Endothelial cell of umbilical vein (primary cell): ENCODE measurements around the gene LIPM. TPM values are rescaled to one million over a fixed set of nuclear protein-coding genes. Genes with fewer than 3 reads are reported as not detected.

ENCODE experiments used
- BruUV-seq: library from RNA; stranded (reverse); fragments of 400-500 nt; replicated peaks from 2 replicates; lab custom pipeline; 2021; lab: Mats Ljungman, UMichigan
- CTCF ChIA-PET: fragments of 300-600, 350-600 bp; sonication (Branson Sonifier 250); formaldehyde crosslinking; loops from one replicate; lab custom pipeline; 2021; ENCODE audit warnings: antibody characterized with exemption, inconsistent platforms; lab: Charles Lee
- POLR2A ChIA-PET: fragments of 300-600, 350-600 bp; sonication (Branson Sonifier 250); formaldehyde crosslinking; loops from one replicate; lab custom pipeline; 2021; ENCODE audit warnings: antibody characterized with exemption, inconsistent platforms; lab: Charles Lee
- DNase-seq: peaks from one replicate; pipeline ENCODE4 v3.0.0-alpha.2; 2011; ENCODE audit warnings: low read depth, low spot score
- FAIRE-seq: peaks from 2 replicates; lab custom pipeline; 2011; peaks lifted over from hg19 to GRCh38; lab: Jason Lieb, UNC
- H2AFZ ChIP-seq: 2 replicates; pipeline ENCODE4 v1.6.0; 2012; ENCODE audit warnings: low read depth, low read length, control low read depth, inconsistent platforms
- H3K27ac ChIP-seq: 2 replicates; pipeline ENCODE4 v1.5.1; 2011; ENCODE audit warnings: low read depth, mild to moderate bottlenecking, control low read depth, low read length, moderate library complexity; ENCODE audit not compliant: insufficient read depth
- H3K27me3 ChIP-seq, 2 experiments: 2 replicates each; pipeline versions ENCODE4 v1.6.0 to v1.6.1; 2011; ENCODE audit warnings: low read length in 2 of 2, mixed read lengths in 1 of 2; ENCODE audit not compliant: control insufficient read depth in 2 of 2, insufficient read depth in 2 of 2
- H3K36me3 ChIP-seq, 2 experiments: 2 replicates in 1 of 2; 3 replicates in 1 of 2; pipeline ENCODE4 v1.5.1; 2011; ENCODE audit warnings: low read length in 2 of 2, mild to moderate bottlenecking in 1 of 2, moderate library complexity in 1 of 2; ENCODE audit not compliant: control insufficient read depth in 2 of 2, insufficient read depth in 2 of 2; ENCODE audit errors: extremely low read depth in 1 of 2
- H3K4me1 ChIP-seq: 3 replicates; pipeline ENCODE4 v1.5.1; 2011; ENCODE audit warnings: mild to moderate bottlenecking, low read length; ENCODE audit not compliant: control insufficient read depth, insufficient read depth; ENCODE audit errors: extremely low read depth
- H3K4me2 ChIP-seq: 2 replicates; pipeline ENCODE4 v1.6.1; 2011; ENCODE audit warnings: low read length, control low read depth, mixed read lengths; ENCODE audit not compliant: insufficient read depth
- H3K4me3 ChIP-seq, 3 experiments: fragments of 200-600 bp in 1 of 3; sonication (generic), shearing (Covaris generic) in 1 of 3; replicated peaks in 1 of 3; 2 replicates each; pipeline ENCODE4 v1.5.1; 2011 to 2016; ENCODE audit warnings: control low read depth in 3 of 3, low read length in 3 of 3, mild to moderate bottlenecking in 2 of 3, inconsistent platforms in 1 of 3, low read depth in 1 of 3, moderate library complexity in 1 of 3; ENCODE audit not compliant: insufficient read depth in 1 of 3
- H3K79me2 ChIP-seq: 2 replicates; pipeline ENCODE4 v1.6.0; 2012; ENCODE audit warnings: low read length, inconsistent platforms; ENCODE audit not compliant: control insufficient read depth, insufficient read depth
- H3K9ac ChIP-seq: replicated peaks from 2 replicates; pipeline ENCODE3; 2011; ENCODE audit warnings: low read length, control low read depth; ENCODE audit not compliant: insufficient read depth; ENCODE audit errors: extremely low read depth
- H3K9me1 ChIP-seq: replicated peaks from 3 replicates; pipeline ENCODE4 v1.6.0; 2011; ENCODE audit warnings: mild to moderate bottlenecking, low read length; ENCODE audit not compliant: control insufficient read depth, insufficient read depth; ENCODE audit errors: extremely low read depth
- H3K9me3 ChIP-seq: replicated peaks from 2 replicates; pipeline ENCODE4 v1.5.1; 2012; ENCODE audit warnings: low read length, inconsistent platforms; ENCODE audit not compliant: control insufficient read depth, insufficient read depth
- H4K20me1 ChIP-seq: replicated peaks from 2 replicates; pipeline ENCODE3; 2011; ENCODE audit warnings: mild to moderate bottlenecking, low read length; ENCODE audit not compliant: control insufficient read depth, insufficient read depth; ENCODE audit errors: extremely low read depth
- CTCF ChIP-seq, 2 donors: IDR thresholded peaks; 1 replicate in 1 of 2; 2 replicates in 1 of 2; pipeline ENCODE4 v1.5.1; 2011; ENCODE audit warnings: low read length in 2 of 2, mild to moderate bottlenecking in 2 of 2, moderate library complexity in 2 of 2, control low read depth in 1 of 2, inconsistent platforms in 1 of 2, low read depth in 1 of 2; ENCODE audit not compliant: insufficient read depth in 1 of 2; ENCODE audit errors: extremely low read depth in 1 of 2
- EZH2 ChIP-seq: IDR thresholded peaks from 2 replicates; pipeline ENCODE4 v1.6.1; 2012; ENCODE audit warnings: borderline replicate concordance, low read depth, mild to moderate bottlenecking, moderate library complexity, low read length, inconsistent platforms; ENCODE audit not compliant: severe bottlenecking
- FOS ChIP-seq: IDR thresholded peaks from 2 replicates; pipeline ENCODE4 v1.6.1; 2011; ENCODE audit warnings: mild to moderate bottlenecking, low read length, moderate library complexity, borderline replicate concordance; ENCODE audit not compliant: insufficient read depth
- GATA2 ChIP-seq: IDR thresholded peaks from 2 replicates; pipeline ENCODE4 v1.7.0; 2011; ENCODE audit warnings: low read depth, mild to moderate bottlenecking, moderate library complexity, mixed read lengths, low read length; ENCODE audit not compliant: insufficient read length, insufficient read depth
- JUN ChIP-seq: IDR thresholded peaks from 2 replicates; pipeline ENCODE4 v1.6.1; 2011; ENCODE audit warnings: borderline replicate concordance, low read depth; ENCODE audit not compliant: insufficient read length, insufficient read depth
- MAX ChIP-seq: IDR thresholded peaks from 2 replicates; pipeline ENCODE4 v1.6.1; 2011; ENCODE audit not compliant: insufficient read depth, insufficient read length
- MYC ChIP-seq: IDR thresholded peaks from one replicate; pipeline ENCODE4 v1.6.1; 2011; ENCODE audit warnings: mild to moderate bottlenecking, low read depth, low read length
- POLR2A ChIP-seq: IDR thresholded peaks from 2 replicates; pipeline ENCODE4 v1.6.1; 2012; ENCODE audit warnings: low read depth, mild to moderate bottlenecking, control low read depth, low read length
- POLR2AphosphoS5 ChIP-seq: IDR thresholded peaks from 2 replicates; pipeline ENCODE4 v1.6.1; 2012; ENCODE audit warnings: low read depth, mild to moderate bottlenecking, control low read depth, low read length, moderate library complexity; ENCODE audit not compliant: insufficient read depth
- dilution Hi-C: fragments of 300-500 bp; cut with MboI; formaldehyde crosslinking; loops from one replicate; pipeline ENCODE4 v1.15.0; 2019; ENCODE audit warnings: low sequenced_read_pairs; ENCODE audit not compliant: extremely low pct_ligation_motif_present
- intact Hi-C: fragments of 100-400 bp; cut with micrococcal nuclease; formaldehyde crosslinking; loops from one replicate; pipeline ENCODE4 v1.10.0; 2022
- polyA plus RNA-seq, 4 experiments: library from polyadenylated mRNA; depleted of rRNA in 3 of 4; stranded (reverse) in 3 of 4; unstranded in 1 of 4; fragments of >200 nt; gene quantifications; 2 replicates each; pipeline versions ENCODE4 v1.2.1 to v1.2.3, GENCODE V29; 2011 to 2012; ENCODE audit warnings: missing spikeins in 1 of 4
- total RNA-seq: library from RNA; stranded (reverse); gene quantifications from 2 replicates; pipeline ENCODE4 v1.2.3, GENCODE V29; 2021

Gene LIPM
- total and polyA plus RNA-seq, 2 donors (not counting 3 experiments of a cell fraction or from before 2014, with no cell fraction given) = not detected

- Histone ChIP-seq H3K9ac (no peak overlapping the region), H3K27ac (no peak overlapping the region), H3K9me1 (no peaks in the 10 kb centered on the region), H3K27me3 (no peaks in the 10 kb centered on the region), H3K36me3 (no peaks in the 10 kb centered on the region), H3K4me3 (no peak overlapping the region), H3K4me2 (no peak overlapping the region), H3K9me3 (no peaks in the 10 kb centered on the region), H3K4me1 (peaks cover 3% of the 10 kb centered on the region), H2AFZ (no peak overlapping the region), H4K20me1 (no peaks in the 10 kb centered on the region), H3K79me2 (no peaks in the 10 kb centered on the region)
- BruUV-seq = no TSS peak
- TF ChIP-seq GATA2 = no peak
- no peak for TF ChIP-seq POLR2A
- no peak for TF ChIP-seq JUN
- no peak for TF ChIP-seq CTCF (IDR thresholded peaks at IDR 0.05; ENCODE audit: extremely low read depth in 1 of 2, insufficient read depth in 1 of 2, low read depth in 1 of 2, low read length in 2 of 2)
- TF ChIP-seq POLR2AphosphoS5 = no peak
- TF ChIP-seq EZH2 = no peak
- TF ChIP-seq FOS = no peak
- no peak for TF ChIP-seq MAX
- TF ChIP-seq MYC = no peak
- ChIA-PET POLR2A (no interaction called here), CTCF (interaction anchor here (0.7 to 1.9 kb wide), 6 partner anchors 11 to 239 kb away, joined by 4 to 15 read pairs (median 5); partner anchors contain the start of gene RNLS)
- intact Hi-C loops = no loop called here
- FAIRE-seq (no peak), DNase-seq (no peak)
- dilution Hi-C loops = no loop called here
Observed at GRCh38 chr10:88804083-88804812, 1.7 kb downstream of the LIPM start.
